ENCODE measurements around the gene SLC35F3. TPM values are rescaled to one million over a fixed set of nuclear protein-coding genes. Genes with fewer than 3 reads are reported as not detected.
A peak's percentile ranks its signal among the peaks of the same experiment; 100 is the strongest.

SLC35F3 gene
- total and polyA plus RNA-seq, 2 experiments from 2014 or later: 1.0 to 3.2 TPM

DNA sequence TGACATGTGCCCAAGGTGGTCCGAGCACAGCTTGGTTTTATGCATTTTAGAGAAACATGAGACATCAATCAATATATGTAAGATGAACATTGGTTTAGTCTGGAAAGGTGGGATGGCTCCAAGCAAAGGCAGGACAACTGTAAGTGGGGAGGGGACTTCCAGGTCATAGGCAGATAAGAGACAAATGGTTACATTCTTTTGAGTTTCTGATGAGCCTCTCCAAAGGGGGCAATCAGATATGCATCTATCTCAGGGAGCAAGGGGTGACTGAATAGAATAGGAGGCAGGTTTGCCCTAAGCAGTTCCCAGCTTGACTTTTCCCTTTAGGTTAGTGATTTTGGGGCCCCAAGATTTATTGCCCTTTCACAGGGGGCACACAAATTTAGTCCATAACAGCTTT lies 374.5 kb downstream of the SLC35F3 start:
- TF ChIP-seq POLR2AphosphoS5 (IDR thresholded peaks at IDR 0.05; ENCODE audit: low read depth) (no peak), NANOG (IDR thresholded peaks at IDR 0.05; ENCODE audit: borderline replicate concordance) (no peak), CREB1 (CRISPR knock-in tag; IDR thresholded peaks at IDR 0.05; ENCODE audit: low read depth) (no peak), JUNB (IDR thresholded peaks at IDR 0.05; ENCODE audit: unreplicated experiment) (no peak), STAT1 (IDR thresholded peaks at IDR 0.05; ENCODE audit: unreplicated experiment) (no peak), EZH2 (IDR thresholded peaks at IDR 0.05; ENCODE audit: low read depth, unreplicated experiment) (no peak), EZH2phosphoT487 (IDR thresholded peaks at IDR 0.05; ENCODE audit: unreplicated experiment) (no peak), ZNF114 (CRISPR knock-in tag; IDR thresholded peaks at IDR 0.05) (no peak)
- TF ChIP-seq, protein P1, sequence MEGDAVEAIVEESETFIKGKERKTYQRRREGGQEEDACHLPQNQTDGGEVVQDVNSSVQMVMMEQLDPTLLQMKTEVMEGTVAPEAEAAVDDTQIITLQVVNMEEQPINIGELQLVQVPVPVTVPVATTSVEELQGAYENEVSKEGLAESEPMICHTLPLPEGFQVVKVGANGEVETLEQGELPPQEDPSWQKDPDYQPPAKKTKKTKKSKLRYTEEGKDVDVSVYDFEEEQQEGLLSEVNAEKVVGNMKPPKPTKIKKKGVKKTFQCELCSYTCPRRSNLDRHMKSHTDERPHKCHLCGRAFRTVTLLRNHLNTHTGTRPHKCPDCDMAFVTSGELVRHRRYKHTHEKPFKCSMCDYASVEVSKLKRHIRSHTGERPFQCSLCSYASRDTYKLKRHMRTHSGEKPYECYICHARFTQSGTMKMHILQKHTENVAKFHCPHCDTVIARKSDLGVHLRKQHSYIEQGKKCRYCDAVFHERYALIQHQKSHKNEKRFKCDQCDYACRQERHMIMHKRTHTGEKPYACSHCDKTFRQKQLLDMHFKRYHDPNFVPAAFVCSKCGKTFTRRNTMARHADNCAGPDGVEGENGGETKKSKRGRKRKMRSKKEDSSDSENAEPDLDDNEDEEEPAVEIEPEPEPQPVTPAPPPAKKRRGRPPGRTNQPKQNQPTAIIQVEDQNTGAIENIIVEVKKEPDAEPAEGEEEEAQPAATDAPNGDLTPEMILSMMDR (conservative IDR thresholded peaks at IDR 0.05; ENCODE audit: low read depth in 2 of 2): no peak
- TF ChIP-seq, protein P2, sequence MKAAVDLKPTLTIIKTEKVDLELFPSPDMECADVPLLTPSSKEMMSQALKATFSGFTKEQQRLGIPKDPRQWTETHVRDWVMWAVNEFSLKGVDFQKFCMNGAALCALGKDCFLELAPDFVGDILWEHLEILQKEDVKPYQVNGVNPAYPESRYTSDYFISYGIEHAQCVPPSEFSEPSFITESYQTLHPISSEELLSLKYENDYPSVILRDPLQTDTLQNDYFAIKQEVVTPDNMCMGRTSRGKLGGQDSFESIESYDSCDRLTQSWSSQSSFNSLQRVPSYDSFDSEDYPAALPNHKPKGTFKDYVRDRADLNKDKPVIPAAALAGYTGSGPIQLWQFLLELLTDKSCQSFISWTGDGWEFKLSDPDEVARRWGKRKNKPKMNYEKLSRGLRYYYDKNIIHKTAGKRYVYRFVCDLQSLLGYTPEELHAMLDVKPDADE (IDR thresholded peaks at IDR 0.05): no peak
- TF ChIP-seq, protein P3, sequence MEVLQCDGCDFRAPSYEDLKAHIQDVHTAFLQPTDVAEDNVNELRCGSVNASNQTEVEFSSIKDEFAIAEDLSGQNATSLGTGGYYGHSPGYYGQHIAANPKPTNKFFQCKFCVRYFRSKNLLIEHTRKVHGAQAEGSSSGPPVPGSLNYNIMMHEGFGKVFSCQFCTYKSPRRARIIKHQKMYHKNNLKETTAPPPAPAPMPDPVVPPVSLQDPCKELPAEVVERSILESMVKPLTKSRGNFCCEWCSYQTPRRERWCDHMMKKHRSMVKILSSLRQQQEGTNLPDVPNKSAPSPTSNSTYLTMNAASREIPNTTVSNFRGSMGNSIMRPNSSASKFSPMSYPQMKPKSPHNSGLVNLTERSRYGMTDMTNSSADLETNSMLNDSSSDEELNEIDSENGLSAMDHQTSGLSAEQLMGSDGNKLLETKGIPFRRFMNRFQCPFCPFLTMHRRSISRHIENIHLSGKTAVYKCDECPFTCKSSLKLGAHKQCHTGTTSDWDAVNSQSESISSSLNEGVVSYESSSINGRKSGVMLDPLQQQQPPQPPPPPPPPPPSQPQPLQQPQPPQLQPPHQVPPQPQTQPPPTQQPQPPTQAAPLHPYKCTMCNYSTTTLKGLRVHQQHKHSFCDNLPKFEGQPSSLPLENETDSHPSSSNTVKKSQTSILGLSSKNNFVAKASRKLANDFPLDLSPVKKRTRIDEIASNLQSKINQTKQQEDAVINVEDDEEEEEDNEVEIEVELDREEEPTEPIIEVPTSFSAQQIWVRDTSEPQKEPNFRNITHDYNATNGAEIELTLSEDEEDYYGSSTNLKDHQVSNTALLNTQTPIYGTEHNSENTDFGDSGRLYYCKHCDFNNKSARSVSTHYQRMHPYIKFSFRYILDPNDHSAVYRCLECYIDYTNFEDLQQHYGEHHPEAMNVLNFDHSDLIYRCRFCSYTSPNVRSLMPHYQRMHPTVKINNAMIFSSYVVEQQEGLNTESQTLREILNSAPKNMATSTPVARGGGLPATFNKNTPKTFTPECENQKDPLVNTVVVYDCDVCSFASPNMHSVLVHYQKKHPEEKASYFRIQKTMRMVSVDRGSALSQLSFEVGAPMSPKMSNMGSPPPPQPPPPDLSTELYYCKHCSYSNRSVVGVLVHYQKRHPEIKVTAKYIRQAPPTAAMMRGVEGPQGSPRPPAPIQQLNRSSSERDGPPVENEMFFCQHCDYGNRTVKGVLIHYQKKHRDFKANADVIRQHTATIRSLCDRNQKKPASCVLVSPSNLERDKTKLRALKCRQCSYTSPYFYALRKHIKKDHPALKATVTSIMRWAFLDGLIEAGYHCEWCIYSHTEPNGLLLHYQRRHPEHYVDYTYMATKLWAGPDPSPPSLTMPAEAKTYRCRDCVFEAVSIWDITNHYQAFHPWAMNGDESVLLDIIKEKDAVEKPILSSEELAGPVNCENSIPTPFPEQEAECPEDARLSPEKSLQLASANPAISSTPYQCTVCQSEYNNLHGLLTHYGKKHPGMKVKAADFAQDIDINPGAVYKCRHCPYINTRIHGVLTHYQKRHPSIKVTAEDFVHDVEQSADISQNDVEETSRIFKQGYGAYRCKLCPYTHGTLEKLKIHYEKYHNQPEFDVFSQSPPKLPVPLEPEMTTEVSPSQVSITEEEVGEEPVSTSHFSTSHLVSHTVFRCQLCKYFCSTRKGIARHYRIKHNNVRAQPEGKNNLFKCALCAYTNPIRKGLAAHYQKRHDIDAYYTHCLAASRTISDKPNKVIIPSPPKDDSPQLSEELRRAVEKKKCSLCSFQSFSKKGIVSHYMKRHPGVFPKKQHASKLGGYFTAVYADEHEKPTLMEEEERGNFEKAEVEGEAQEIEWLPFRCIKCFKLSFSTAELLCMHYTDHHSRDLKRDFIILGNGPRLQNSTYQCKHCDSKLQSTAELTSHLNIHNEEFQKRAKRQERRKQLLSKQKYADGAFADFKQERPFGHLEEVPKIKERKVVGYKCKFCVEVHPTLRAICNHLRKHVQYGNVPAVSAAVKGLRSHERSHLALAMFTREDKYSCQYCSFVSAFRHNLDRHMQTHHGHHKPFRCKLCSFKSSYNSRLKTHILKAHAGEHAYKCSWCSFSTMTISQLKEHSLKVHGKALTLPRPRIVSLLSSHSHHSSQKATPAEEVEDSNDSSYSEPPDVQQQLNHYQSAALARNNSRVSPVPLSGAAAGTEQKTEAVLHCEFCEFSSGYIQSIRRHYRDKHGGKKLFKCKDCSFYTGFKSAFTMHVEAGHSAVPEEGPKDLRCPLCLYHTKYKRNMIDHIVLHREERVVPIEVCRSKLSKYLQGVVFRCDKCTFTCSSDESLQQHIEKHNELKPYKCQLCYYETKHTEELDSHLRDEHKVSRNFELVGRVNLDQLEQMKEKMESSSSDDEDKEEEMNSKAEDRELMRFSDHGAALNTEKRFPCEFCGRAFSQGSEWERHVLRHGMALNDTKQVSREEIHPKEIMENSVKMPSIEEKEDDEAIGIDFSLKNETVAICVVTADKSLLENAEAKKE (CRISPR knock-in tag; IDR thresholded peaks at IDR 0.05): no peak
- H3K27me3 Mint-ChIP-seq (ENCODE audit: insufficient read depth, low read depth, poor library complexity): no peaks in the 10 kb centered on the region
- Histone ChIP-seq H3F3A (replicated peaks; ENCODE audit: low read depth) (no peaks in the 10 kb centered on the region), H2AFZ (no peak overlapping the region), H3K4me3 (no peak overlapping the region), H3K27me3 (ENCODE audit: insufficient read depth) (no peaks in the 10 kb centered on the region), H3K27ac (ENCODE audit: low read depth) (no peak overlapping the region), H3K9me2 (ENCODE audit: insufficient read depth) (0 out of 2 replicates have a peak, but pooled peaks cover 9% of the 10 kb centered on the region), H3K79me2 (replicated peaks; ENCODE audit: insufficient read depth) (no peaks in the 10 kb centered on the region), H3K4me2 (0 out of 2 replicates have a peak overlapping the region, but pooled peaks have one; percentile 26), H4K20me1 (replicated peaks; ENCODE audit: insufficient read depth) (no peaks in the 10 kb centered on the region), H3K4me1 (ENCODE audit: insufficient read depth) (peaks cover 8% of the 10 kb centered on the region), H3K36me3 (ENCODE audit: insufficient read depth) (no peaks in the 10 kb centered on the region)
- H3K36me3 Mint-ChIP-seq (ENCODE audit: low read depth): no peaks in the 10 kb centered on the region; the same call in 1 of the 3 replicates
- peaks cover 3% of the 10 kb centered on the region; the same call in 2 of the 3 replicates for H3K9me3 Mint-ChIP-seq
- ATAC-seq (no peak; the same call in 2 of the 3 replicates), DNase-seq (ENCODE audit: low spot score) (no peak)
- H3K4me3 Mint-ChIP-seq: no peak overlapping the region
- peaks cover 8% of the 10 kb centered on the region for H3K4me1 Mint-ChIP-seq
- H3K27ac Mint-ChIP-seq: no peak overlapping the region
